Measurements from ENCODE around the gene C19orf85.

GRCh38 chr19:55451965-55452748 is 12.4 kb downstream of the C19orf85 start:
- TF ChIP-seq EZH2 (IDR thresholded peaks at IDR 0.05) (no peak), POLR2AphosphoS5 (IDR thresholded peaks at IDR 0.05; ENCODE audit: borderline replicate concordance, low read depth, low read length) (no peak), FOXP2 (optimal IDR thresholded peaks at IDR 0.05; ENCODE audit: control extremely low read depth, extremely low read length, insufficient read depth) (no peak)
